HL-60/S4 (cell line): ENCODE measurements around the gene TOP1.

ENCODE experiments used
- in situ Hi-C: fragments of 300-500 bp; cut with MboI; formaldehyde crosslinking; loops from 2 replicates; pipeline ENCODE4 v1.14.3; 2022; ENCODE audit warnings: low sequenced_read_pairs

TOP1 gene

GRCh38 chr20:41055679-41056078, 27.1 kb downstream of the TOP1 start:
- in situ Hi-C loops, result no loop called here

GRCh38 chr20:41057999-41058673, 29.5 kb downstream of the TOP1 start:
- in situ Hi-C loops, result no loop called here

GRCh38 chr20:41058674-41059635, 30.3 kb downstream of the TOP1 start:
- in situ Hi-C loops, result no loop called here

GRCh38 chr20:41061155-41061554, 32.5 kb downstream of the TOP1 start:
- in situ Hi-C loops, result no loop called here

- in situ Hi-C loops, result no loop called here
Observed at GRCh38 chr20:41063442-41063841, 34.8 kb downstream of the TOP1 start.

- in situ Hi-C loops, result no loop called here
Observed at GRCh38 chr20:41064377-41064776, 35.8 kb downstream of the TOP1 start.

- in situ Hi-C loops, result no loop called here
Observed at GRCh38 chr20:41065716-41066115, 37.1 kb downstream of the TOP1 start.

- in situ Hi-C loops, result no loop called here
Observed at GRCh38 chr20:41068806-41069205, 40.2 kb downstream of the TOP1 start.

- in situ Hi-C loops, result no loop called here
Observed at GRCh38 chr20:41072190-41072863, 43.7 kb downstream of the TOP1 start.

- in situ Hi-C loops, result no loop called here
Observed at GRCh38 chr20:41072915-41073314, 44.3 kb downstream of the TOP1 start.

- in situ Hi-C loops, result no loop called here
Observed at GRCh38 chr20:41074441-41074840, 45.8 kb downstream of the TOP1 start.

- in situ Hi-C loops, result no loop called here
Observed at GRCh38 chr20:41076776-41077175, 48.2 kb downstream of the TOP1 start.

- in situ Hi-C loops, result no loop called here
Observed at GRCh38 chr20:41078329-41078728, 49.7 kb downstream of the TOP1 start.

- in situ Hi-C loops, result no loop called here
Observed at GRCh38 chr20:41079066-41079465, 50.4 kb downstream of the TOP1 start.

- in situ Hi-C loops, result no loop called here
Observed at GRCh38 chr20:41080866-41081265, 52.2 kb downstream of the TOP1 start.

- in situ Hi-C loops, result no loop called here
Observed at GRCh38 chr20:41081276-41081814, 52.7 kb downstream of the TOP1 start.

GRCh38 chr20:41082306-41082705, 53.7 kb downstream of the TOP1 start:
- in situ Hi-C loops, result no loop called here

- in situ Hi-C loops, result no loop called here
Observed at GRCh38 chr20:41085606-41086005, 57.0 kb downstream of the TOP1 start.

- in situ Hi-C loops, result no loop called here
Observed at GRCh38 chr20:41086402-41087324, 58.0 kb downstream of the TOP1 start.

- in situ Hi-C loops, result no loop called here
Observed at GRCh38 chr20:41087325-41087685, 58.7 kb downstream of the TOP1 start.
